GM12864 (cell line): ENCODE data around the gene B4GALNT3.

ENCODE experiments used
- DNase-seq: peaks from one replicate; pipeline ENCODE4 v3.0.0-alpha.2; 2011; ENCODE audit warnings: low read depth
- H3K4me3 ChIP-seq: 2 replicates; pipeline ENCODE4 v1.5.1; 2011; ENCODE audit warnings: mild to moderate bottlenecking, low read depth, low read length, control low read depth
- TF ChIP-seq, protein P1 (sequence below): IDR thresholded peaks from 2 replicates; pipeline ENCODE4 v1.5.1; 2011; ENCODE audit warnings: low read depth, mild to moderate bottlenecking, moderate library complexity, low read length, control low read depth, inconsistent platforms; ENCODE audit errors: missing control alignments

The B4GALNT3 gene

DNA sequence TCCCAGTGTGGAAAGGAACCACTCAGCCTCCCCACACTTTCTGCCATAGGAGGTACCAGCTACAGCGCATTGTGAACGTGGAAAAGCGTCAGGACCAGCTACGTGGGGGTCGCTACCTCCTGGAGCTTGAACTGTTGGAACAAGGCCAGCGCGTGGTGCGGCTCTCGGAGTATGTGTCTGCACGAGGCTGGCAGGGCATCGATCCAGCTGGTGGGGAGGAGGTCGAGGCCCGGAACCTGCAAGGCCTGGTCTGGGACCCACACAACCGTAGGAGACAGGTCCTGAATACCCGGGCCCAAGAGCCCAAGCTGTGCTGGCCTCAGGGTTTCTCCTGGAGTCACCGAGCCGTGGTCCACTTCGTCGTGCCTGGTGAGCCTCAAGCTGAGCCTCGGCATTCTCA, 96.8 kb downstream of the B4GALNT3 start:
- TF ChIP-seq, protein P1, sequence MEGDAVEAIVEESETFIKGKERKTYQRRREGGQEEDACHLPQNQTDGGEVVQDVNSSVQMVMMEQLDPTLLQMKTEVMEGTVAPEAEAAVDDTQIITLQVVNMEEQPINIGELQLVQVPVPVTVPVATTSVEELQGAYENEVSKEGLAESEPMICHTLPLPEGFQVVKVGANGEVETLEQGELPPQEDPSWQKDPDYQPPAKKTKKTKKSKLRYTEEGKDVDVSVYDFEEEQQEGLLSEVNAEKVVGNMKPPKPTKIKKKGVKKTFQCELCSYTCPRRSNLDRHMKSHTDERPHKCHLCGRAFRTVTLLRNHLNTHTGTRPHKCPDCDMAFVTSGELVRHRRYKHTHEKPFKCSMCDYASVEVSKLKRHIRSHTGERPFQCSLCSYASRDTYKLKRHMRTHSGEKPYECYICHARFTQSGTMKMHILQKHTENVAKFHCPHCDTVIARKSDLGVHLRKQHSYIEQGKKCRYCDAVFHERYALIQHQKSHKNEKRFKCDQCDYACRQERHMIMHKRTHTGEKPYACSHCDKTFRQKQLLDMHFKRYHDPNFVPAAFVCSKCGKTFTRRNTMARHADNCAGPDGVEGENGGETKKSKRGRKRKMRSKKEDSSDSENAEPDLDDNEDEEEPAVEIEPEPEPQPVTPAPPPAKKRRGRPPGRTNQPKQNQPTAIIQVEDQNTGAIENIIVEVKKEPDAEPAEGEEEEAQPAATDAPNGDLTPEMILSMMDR: no peak
- no peak overlapping the region for H3K4me3 ChIP-seq
- no peak for DNase-seq

DNA sequence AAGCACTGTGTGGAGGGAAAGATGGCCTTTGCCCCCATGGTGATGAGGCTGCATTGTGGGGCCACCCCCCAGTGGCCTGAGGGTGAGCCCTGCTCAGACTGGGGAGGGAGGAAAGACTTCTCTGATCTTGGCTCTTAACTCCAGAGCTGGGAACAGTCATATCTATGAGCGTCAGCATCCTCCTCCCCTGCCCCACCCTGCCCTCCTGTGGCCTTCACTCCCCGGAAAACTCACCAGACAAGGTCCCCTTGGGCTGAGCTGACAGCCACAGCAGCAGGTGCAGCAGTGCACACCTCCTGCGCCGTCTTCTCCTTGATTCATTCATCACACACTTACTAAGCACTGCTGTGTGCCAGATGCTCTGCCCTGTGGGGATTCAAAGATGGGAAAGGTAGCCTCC, 98.8 kb downstream of the B4GALNT3 start:
- H3K4me3 ChIP-seq: no peak overlapping the region
- TF ChIP-seq, protein P1: no peak
- no peak for DNase-seq

GRCh38 chr12:559208-559905, 99.6 kb downstream of the B4GALNT3 start:
- DNase-seq: no peak
- TF ChIP-seq, protein P1: no peak
- no peak overlapping the region for H3K4me3 ChIP-seq

GRCh38 chr12:559906-560455, 100.2 kb downstream of the B4GALNT3 start:
- TF ChIP-seq, protein P1: no peak
- no peak overlapping the region for H3K4me3 ChIP-seq
- no peak for DNase-seq

GRCh38 chr12:560691-561390, 101.1 kb downstream of the B4GALNT3 start:
- H3K4me3 ChIP-seq: no peak overlapping the region
- DNase-seq: no peak
- TF ChIP-seq, protein P1: no peak

GRCh38 chr12:561391-561705, 101.6 kb downstream of the B4GALNT3 start:
- no peak overlapping the region for H3K4me3 ChIP-seq
- TF ChIP-seq, protein P1: no peak
- DNase-seq: no peak
